ENCODE measurements around the gene FAM107B. TPM values are rescaled to one million over a fixed set of nuclear protein-coding genes. Genes with fewer than 3 reads are reported as not detected.
A peak's percentile ranks its signal among the peaks of the same experiment; 100 is the strongest.

Gene FAM107B
- total RNA-seq, 1 experiment from 2014 or later: 14.3 TPM

GRCh38 chr10:14502431-14502830, 272.3 kb downstream of the FAM107B start:
- DNase-seq (ENCODE audit: low read depth): no peak

GRCh38 chr10:14500172-14500765, 274.4 kb downstream of the FAM107B start:
- DNase-seq (ENCODE audit: low read depth): no peak

GRCh38 chr10:14499601-14499904, 275.1 kb downstream of the FAM107B start:
- no peak for DNase-seq (ENCODE audit: low read depth)

- no peak for DNase-seq (ENCODE audit: low read depth)
These were observed 276.4 kb downstream of the FAM107B start for GRCh38 chr10:14498326-14498725.

GRCh38 chr10:14491811-14492210, 282.9 kb downstream of the FAM107B start:
- DNase-seq (ENCODE audit: low read depth): no peak

GRCh38 chr10:14489522-14490177, 285.0 kb downstream of the FAM107B start:
- no peak for DNase-seq (ENCODE audit: low read depth)

GRCh38 chr10:14487488-14487883, 287.2 kb downstream of the FAM107B start:
- no peak for DNase-seq (ENCODE audit: low read depth)

- DNase-seq (ENCODE audit: low read depth): no peak
These were observed 287.8 kb downstream of the FAM107B start for GRCh38 chr10:14486777-14487487.

- no peak for DNase-seq (ENCODE audit: low read depth)
These were observed 288.7 kb downstream of the FAM107B start for GRCh38 chr10:14485986-14486385.

GRCh38 chr10:14483417-14483816, 291.3 kb downstream of the FAM107B start:
- DNase-seq (ENCODE audit: low read depth): no peak

- no peak for DNase-seq (ENCODE audit: low read depth)
These were observed 292.9 kb downstream of the FAM107B start for GRCh38 chr10:14481752-14482151.

- DNase-seq (ENCODE audit: low read depth): no peak
These were observed 293.7 kb downstream of the FAM107B start for GRCh38 chr10:14481014-14481413.

- peak; percentile 84 for DNase-seq (ENCODE audit: low read depth)
These were observed 296.1 kb downstream of the FAM107B start for GRCh38 chr10:14478604-14479003.

GRCh38 chr10:14478201-14478600, 296.5 kb downstream of the FAM107B start:
- peak; percentile 23 for DNase-seq (ENCODE audit: low read depth)

GRCh38 chr10:14477408-14477710, 297.3 kb downstream of the FAM107B start:
- DNase-seq (ENCODE audit: low read depth): no peak

GRCh38 chr10:14476641-14477407, 297.9 kb downstream of the FAM107B start:
- DNase-seq (ENCODE audit: low read depth): peak; percentile 88

GRCh38 chr10:14476006-14476405, 298.7 kb downstream of the FAM107B start:
- DNase-seq (ENCODE audit: low read depth): no peak

GRCh38 chr10:14474656-14475055, 300.0 kb downstream of the FAM107B start:
- no peak for DNase-seq (ENCODE audit: low read depth)

- no peak for DNase-seq (ENCODE audit: low read depth)
These were observed 303.8 kb downstream of the FAM107B start for GRCh38 chr10:14470920-14471319.

- no peak for DNase-seq (ENCODE audit: low read depth)
These were observed 306.0 kb downstream of the FAM107B start for GRCh38 chr10:14468726-14469125.
